Measurements from ENCODE around the gene FRY.

FRY gene

GRCh38 chr13:32228330-32229041, 196.9 kb downstream of the FRY start:
- no peaks in the 10 kb centered on the region for H3K27me3 ChIP-seq (ENCODE audit: insufficient read depth, low read depth, severe bottlenecking)
- DNase-seq = peak; percentile 24

GRCh38 chr13:32229443-32229842, 197.9 kb downstream of the FRY start:
- Histone ChIP-seq H3K36me3 (peaks cover 29% of the 10 kb centered on the region), H3K27ac (no peak overlapping the region)
- no peak for DNase-seq

More at GRCh38 chr13:32228330-32229041, 196.9 kb downstream of the FRY start:
- Histone ChIP-seq H3K9me3 (ENCODE audit: severe bottlenecking) (no peaks in the 10 kb centered on the region), H3K27ac (peak overlapping the region; percentile 6; the same call in 1 of the 2 replicates), H3K4me3 (ENCODE audit: low read depth, low read length) (no peak overlapping the region), H3K36me3 (peaks cover 29% of the 10 kb centered on the region)
- TF ChIP-seq CTCF (IDR thresholded peaks at IDR 0.05; ENCODE audit: low read depth, low read length) = no peak

GRCh38 chr13:32232263-32232662, 200.7 kb downstream of the FRY start:
- Histone ChIP-seq H3K27me3 (ENCODE audit: insufficient read depth, low read depth, severe bottlenecking) (no peaks in the 10 kb centered on the region), H3K36me3 (peaks cover 14% of the 10 kb centered on the region), H3K4me3 (ENCODE audit: low read depth, low read length) (no peak overlapping the region), H3K9me3 (ENCODE audit: severe bottlenecking) (no peaks in the 10 kb centered on the region), H3K27ac (no peak overlapping the region)
- no peak for DNase-seq
- no peak for TF ChIP-seq CTCF (IDR thresholded peaks at IDR 0.05; ENCODE audit: low read depth, low read length)

More at GRCh38 chr13:32229443-32229842, 197.9 kb downstream of the FRY start:
- Histone ChIP-seq H3K9me3 (ENCODE audit: severe bottlenecking) (no peaks in the 10 kb centered on the region), H3K27me3 (ENCODE audit: insufficient read depth, low read depth, severe bottlenecking) (no peaks in the 10 kb centered on the region), H3K4me3 (ENCODE audit: low read depth, low read length) (no peak overlapping the region)
- TF ChIP-seq CTCF (IDR thresholded peaks at IDR 0.05; ENCODE audit: low read depth, low read length) = no peak

GRCh38 chr13:32233062-32233461, 201.5 kb downstream of the FRY start:
- no peak for TF ChIP-seq CTCF (IDR thresholded peaks at IDR 0.05; ENCODE audit: low read depth, low read length)
- peaks cover 17% of the 10 kb centered on the region for H3K36me3 ChIP-seq
- H3K4me3 ChIP-seq (ENCODE audit: low read depth, low read length) = no peak overlapping the region
- no peaks in the 10 kb centered on the region for H3K27me3 ChIP-seq (ENCODE audit: insufficient read depth, low read depth, severe bottlenecking)
- H3K27ac ChIP-seq = no peak overlapping the region
- DNase-seq = no peak
- H3K9me3 ChIP-seq (ENCODE audit: severe bottlenecking) = no peaks in the 10 kb centered on the region

GRCh38 chr13:32234914-32235313, 203.3 kb downstream of the FRY start:
- Histone ChIP-seq H3K27me3 (ENCODE audit: insufficient read depth, low read depth, severe bottlenecking) (no peaks in the 10 kb centered on the region), H3K36me3 (peaks cover 22% of the 10 kb centered on the region), H3K9me3 (ENCODE audit: severe bottlenecking) (no peaks in the 10 kb centered on the region), H3K4me3 (ENCODE audit: low read depth, low read length) (no peak overlapping the region), H3K27ac (no peak overlapping the region)
- DNase-seq = no peak
- no peak for TF ChIP-seq CTCF (IDR thresholded peaks at IDR 0.05; ENCODE audit: low read depth, low read length)

GRCh38 chr13:32237681-32238080, 206.1 kb downstream of the FRY start:
- no peak for TF ChIP-seq CTCF (IDR thresholded peaks at IDR 0.05; ENCODE audit: low read depth, low read length)
- Histone ChIP-seq H3K27me3 (ENCODE audit: insufficient read depth, low read depth, severe bottlenecking) (no peaks in the 10 kb centered on the region), H3K36me3 (peaks cover 20% of the 10 kb centered on the region), H3K4me3 (ENCODE audit: low read depth, low read length) (no peak overlapping the region), H3K27ac (no peak overlapping the region), H3K9me3 (ENCODE audit: severe bottlenecking) (no peaks in the 10 kb centered on the region)
- DNase-seq = no peak

All from WERI-Rb-1 (cell line).